Measurements from ENCODE around the gene CALR. TPM values are rescaled to one million over a fixed set of nuclear protein-coding genes. Genes with fewer than 3 reads are reported as not detected.

CALR gene
- total RNA-seq, 6 donors from 2014 or later: 171 to 1,351 (median 423) TPM

- WGBS, 2 donors: 64 to 79% methylated on average over 2 of the region's 2 CpGs
- H3K4me1 ChIP-seq: peaks cover 47 to 74% (median 58%) of the 10 kb centered on the region in 4 donors
- H3K27me3 ChIP-seq: no peaks in the 10 kb centered on the region
- H3K4me3 ChIP-seq: no peak overlapping the region
- TF ChIP-seq POLR2A (IDR thresholded peaks at IDR 0.05) (no peak), POLR2AphosphoS5 (IDR thresholded peaks at IDR 0.05) (no peak), EP300 (IDR thresholded peaks at IDR 0.05) (no peak), CTCF (IDR thresholded peaks at IDR 0.05) (no peak)
- H3K9me3 ChIP-seq: no peaks in the 10 kb centered on the region
- no peak for DNase-seq
- no peak for ATAC-seq (ENCODE audit: low FRiP score in 2 of 2)
- peaks cover 27 to 77% (median 63%) of the 10 kb centered on the region in 4 donors for H3K36me3 ChIP-seq
- H3K27ac ChIP-seq: peak overlapping the region in 3 of 4 donors; percentile 96 to 98 (median 97)
Observed at GRCh38 chr19:12944104-12944674, 5.8 kb downstream of the CALR start.

- Histone ChIP-seq H3K4me3 (peak within 1 kb of the TSS; percentile 85 to 99 (median 90)), H3K27ac (peak within 1 kb of the TSS; percentile 95 to 98 (median 96)), H3K9me3 (no peaks in the 10 kb centered on the region), H3K4me1 (peaks cover 34 to 60% (median 47%) of the 10 kb centered on the region in 4 donors), H3K27me3 (no peaks in the 10 kb centered on the region), H3K36me3 (peaks cover 38 to 77% (median 67%) of the 10 kb centered on the region in 4 donors)
- ATAC-seq (ENCODE audit: low FRiP score in 2 of 2) (peak; percentile 91 to 98), DNase-seq (peak; percentile 98 to 99)
- TF ChIP-seq CTCF (IDR thresholded peaks at IDR 0.05) (peak in 4 of 6 experiments; percentile 23 to 48 (median 40)), EP300 (IDR thresholded peaks at IDR 0.05) (peak in 1 of 4 donors; percentile 66), POLR2AphosphoS5 (IDR thresholded peaks at IDR 0.05) (peak; percentile 98 to 99), POLR2A (IDR thresholded peaks at IDR 0.05) (peak in 3 of 4 donors; percentile 50 to 95 (median 79))
- WGBS, 2 donors: 2 to 4% methylated on average over 6 to 45 of the region's 62 CpGs
Observed at GRCh38 chr19:12945479-12946091, 7.2 kb downstream of the CALR start, which contains the start of gene RAD23A. RAD23A (plus strand) TSS chr19:12945862; CDS start chr19:12945949, 87 bp downstream.

GRCh38 chr19:12946092-12946721 lies 7.8 kb downstream of the CALR start:
- ATAC-seq (ENCODE audit: low FRiP score in 2 of 2) (peak; percentile 82 to 90), DNase-seq (peak; percentile 82 to 94)
- Histone ChIP-seq H3K4me1 (peaks cover 28 to 54% (median 40%) of the 10 kb centered on the region in 4 donors), H3K27me3 (no peaks in the 10 kb centered on the region), H3K4me3 (peak overlapping the region; percentile 85 to 99 (median 90)), H3K36me3 (peaks cover 33 to 77% (median 67%) of the 10 kb centered on the region in 4 donors), H3K27ac (peak overlapping the region; percentile 95 to 98 (median 96)), H3K9me3 (no peaks in the 10 kb centered on the region)
- TF ChIP-seq CTCF (IDR thresholded peaks at IDR 0.05) (no peak), POLR2AphosphoS5 (IDR thresholded peaks at IDR 0.05) (no peak), EP300 (IDR thresholded peaks at IDR 0.05) (no peak), POLR2A (IDR thresholded peaks at IDR 0.05) (no peak)
- 0 to 1% methylated on average over 16 to 38 of the region's 40 CpGs for WGBS, 2 donors

- H3K9me3 ChIP-seq: no peaks in the 10 kb centered on the region
- 57 to 65% methylated on average over 14 of the region's 14 CpGs for WGBS, 2 donors
- peak overlapping the region; percentile 85 to 99 (median 90) for H3K4me3 ChIP-seq
- ATAC-seq (ENCODE audit: low FRiP score in 2 of 2) (no peak), DNase-seq (no peak)
- H3K4me1 ChIP-seq: peaks cover 25 to 47% (median 34%) of the 10 kb centered on the region in 4 donors
- H3K27ac ChIP-seq: peak overlapping the region; percentile 95 to 98 (median 96)
- no peaks in the 10 kb centered on the region for H3K27me3 ChIP-seq
- TF ChIP-seq EP300 (IDR thresholded peaks at IDR 0.05) (no peak), POLR2A (IDR thresholded peaks at IDR 0.05) (no peak), CTCF (IDR thresholded peaks at IDR 0.05) (no peak), POLR2AphosphoS5 (IDR thresholded peaks at IDR 0.05) (no peak)
- H3K36me3 ChIP-seq: peaks cover 31 to 77% (median 68%) of the 10 kb centered on the region in 4 donors
Observed at GRCh38 chr19:12946731-12947496, 8.5 kb downstream of the CALR start.

All from upper lobe of left lung (tissue), 6 donors.